Right ventricle myocardium inferior (tissue), 1 donor: ENCODE results near the gene PHF24. TPM values are rescaled to one million over a fixed set of nuclear protein-coding genes. Genes with fewer than 3 reads are reported as not detected.
A peak's percentile ranks its signal among the peaks of the same experiment; 100 is the strongest.
"Not testable (repeated sequence)": the region's sequence is repeated elsewhere in the genome, so short reads cannot be mapped to it uniquely, and the experiment has no call there.

Experiments
- ATAC-seq: fragments of 200-7000 bp; cut with Tn5 transposase; one replicate; pipeline ENCODE4 v1.9.1; 2020; ENCODE audit warnings: mild to moderate bottlenecking, moderate library complexity
- DNase-seq: peaks from one replicate; pipeline ENCODE4 v3.0.0; 2021; ENCODE audit errors: missing footprints
- intact Hi-C: fragments of 100-400 bp; cut with DNase I; formaldehyde crosslinking; loops from one replicate; pipeline ENCODE4 v1.11.0; 2022
- total RNA-seq: library from RNA; stranded (reverse); fragmentation: NEBNext Ultra II Directional; extraction: Animal tissue kit (Norgen Biotek cat#: 25700); gene quantifications from one replicate; pipeline ENCODE4 v1.2.1, GENCODE V29; 2021
- donor health status: DM: no; HTN: yes; CAD: no; lungs with severe emphysema.

The PHF24 gene
- total RNA-seq, 1 donor from 2014 or later = 0.22 TPM

- peak; percentile 86 for DNase-seq
- peak; percentile 63 for ATAC-seq
- intact Hi-C loops = loop anchor here (2.0 to 5.0 kb wide), 2 partner anchors 77 to 326 kb away; a partner anchor contains a TSS
Measured at GRCh38 chr9:34993502-34994259, 35.6 kb downstream of the PHF24 start.

DNA sequence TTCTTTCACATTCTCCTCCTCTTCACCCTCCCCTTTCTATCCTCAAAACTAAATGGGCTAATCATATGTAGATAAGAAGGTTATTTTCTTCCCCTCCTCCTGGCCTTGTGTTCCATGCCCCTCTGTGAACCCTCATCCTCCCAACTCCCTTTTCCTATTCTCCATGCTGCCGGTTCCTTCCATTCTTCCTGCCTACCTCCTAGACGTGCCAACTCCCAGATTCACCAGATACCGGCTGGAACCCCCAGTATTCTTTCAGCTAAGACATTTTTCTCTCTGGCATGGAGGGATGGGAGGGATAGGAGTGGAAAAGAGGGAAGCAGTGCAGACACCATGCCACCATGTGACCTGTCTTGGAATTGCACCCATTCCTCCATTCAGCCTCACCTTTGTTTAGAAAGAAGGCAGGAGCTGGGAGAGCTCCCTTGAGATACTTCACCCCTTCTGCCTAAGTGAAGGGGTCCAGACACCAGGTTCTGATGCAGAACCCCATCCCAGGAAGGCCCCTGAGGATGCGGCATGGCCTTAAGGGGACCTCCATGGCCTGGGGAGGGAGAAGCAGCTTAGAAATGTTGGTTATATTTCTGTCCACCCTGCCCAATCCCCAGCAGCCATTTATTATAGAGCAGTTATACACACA lies 36.3 kb downstream of the PHF24 start:
- intact Hi-C loops = loop anchor here (2.0 to 5.0 kb wide), 2 partner anchors 76 to 327 kb away; a partner anchor contains a TSS
- DNase-seq (no peak), ATAC-seq (no peak)

DNA sequence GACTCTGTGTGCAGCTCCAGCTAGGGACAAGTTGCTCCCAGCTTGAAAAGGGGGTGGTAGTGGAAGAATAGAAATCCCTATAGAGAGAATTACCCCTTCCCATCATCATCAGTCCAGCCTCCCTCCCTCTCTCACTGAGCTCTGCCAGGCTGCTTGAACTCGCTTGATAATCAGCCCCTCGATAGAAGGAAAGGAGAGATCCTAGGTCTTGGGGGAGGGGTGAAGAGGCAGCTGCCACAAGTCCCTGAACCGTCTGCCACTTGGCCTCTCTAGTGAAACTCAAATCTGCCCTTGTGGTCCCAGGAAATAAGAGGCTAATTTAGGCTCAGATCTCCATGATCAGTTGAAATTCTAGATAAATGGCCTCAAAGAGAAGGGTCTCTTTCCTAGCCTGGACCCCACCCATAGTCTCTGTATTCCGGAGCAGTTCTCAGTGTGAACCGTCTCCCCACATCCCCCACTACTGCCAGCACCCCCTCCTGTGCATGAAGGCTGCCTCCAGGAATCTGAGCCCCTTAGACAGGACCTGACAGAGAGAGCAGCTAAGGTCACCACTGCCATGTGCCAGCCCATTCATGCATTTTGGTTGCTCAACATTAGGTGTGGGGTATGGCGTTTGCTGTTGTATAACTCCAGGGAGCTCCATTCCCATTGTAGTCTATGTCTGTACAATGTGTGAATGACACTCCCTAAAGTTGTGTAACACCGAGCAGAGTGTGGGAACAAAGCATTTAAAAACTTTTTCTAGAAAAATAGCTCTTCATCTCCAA lies 37.0 kb downstream of the PHF24 start:
- ATAC-seq = peak; percentile 27
- intact Hi-C loops = loop anchor here (2.0 to 5.0 kb wide), 2 partner anchors 76 to 328 kb away; a partner anchor contains a TSS
- no peak for DNase-seq

GRCh38 chr9:34995670-34996060 lies 37.6 kb downstream of the PHF24 start:
- intact Hi-C loops = loop anchor here (2.0 kb wide), 1 partner anchor 75 kb away; no protein-coding TSS in a partner anchor
- ATAC-seq = no peak
- no peak for DNase-seq

GRCh38 chr9:34996181-34996904 lies 38.3 kb downstream of the PHF24 start:
- no peak for ATAC-seq
- intact Hi-C loops = no loop called here
- no peak for DNase-seq

- intact Hi-C loops = no loop called here
- DNase-seq (no peak), ATAC-seq (no peak)
Measured at GRCh38 chr9:34996905-34997279, 38.8 kb downstream of the PHF24 start.

DNA sequence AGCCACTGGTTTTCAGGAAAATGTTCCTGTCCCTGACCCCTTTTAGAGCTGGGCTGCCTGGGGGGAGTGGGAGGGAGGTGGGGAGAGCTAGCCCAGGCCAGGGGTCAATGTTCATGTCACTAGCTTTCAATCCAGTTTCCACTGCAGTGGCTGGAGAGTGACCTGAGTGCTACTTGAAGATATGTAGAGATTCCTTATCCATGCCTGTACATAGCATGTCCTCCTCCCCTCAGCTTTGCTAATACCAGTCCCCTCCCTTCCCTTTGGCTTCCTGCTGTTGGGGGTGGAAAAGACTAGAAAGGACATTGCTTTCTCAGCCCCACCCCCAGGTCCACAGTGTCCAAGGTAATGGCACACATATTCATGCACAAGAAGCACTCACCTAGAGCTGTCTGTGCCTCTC lies 39.3 kb downstream of the PHF24 start:
- intact Hi-C loops = no loop called here
- DNase-seq (no peak), ATAC-seq (no peak)

- intact Hi-C loops = no loop called here
- no peak for ATAC-seq
- DNase-seq = no peak
Measured at GRCh38 chr9:34998266-34998665, 40.2 kb downstream of the PHF24 start.

DNA sequence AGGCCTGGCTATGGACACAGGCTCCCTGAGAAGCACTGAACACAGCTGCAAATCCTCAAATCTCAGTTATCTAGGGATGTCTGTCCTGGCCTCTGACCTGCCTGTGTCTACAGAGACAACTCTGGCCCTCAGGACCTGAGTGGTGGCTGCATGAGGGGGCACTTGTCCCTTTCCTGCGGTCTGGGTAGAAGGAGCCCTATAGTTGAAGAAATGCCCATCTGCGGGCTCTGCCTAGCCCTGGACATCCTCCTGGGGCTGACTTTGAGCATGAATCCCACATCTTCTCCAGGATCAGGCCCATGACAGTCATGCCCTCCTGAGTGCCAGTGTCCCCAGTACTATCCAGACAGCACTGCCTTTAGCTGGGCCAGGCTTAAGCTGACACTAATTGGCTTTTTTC lies 41.5 kb downstream of the PHF24 start:
- DNase-seq (no peak), ATAC-seq (no peak)
- intact Hi-C loops = no loop called here

DNA sequence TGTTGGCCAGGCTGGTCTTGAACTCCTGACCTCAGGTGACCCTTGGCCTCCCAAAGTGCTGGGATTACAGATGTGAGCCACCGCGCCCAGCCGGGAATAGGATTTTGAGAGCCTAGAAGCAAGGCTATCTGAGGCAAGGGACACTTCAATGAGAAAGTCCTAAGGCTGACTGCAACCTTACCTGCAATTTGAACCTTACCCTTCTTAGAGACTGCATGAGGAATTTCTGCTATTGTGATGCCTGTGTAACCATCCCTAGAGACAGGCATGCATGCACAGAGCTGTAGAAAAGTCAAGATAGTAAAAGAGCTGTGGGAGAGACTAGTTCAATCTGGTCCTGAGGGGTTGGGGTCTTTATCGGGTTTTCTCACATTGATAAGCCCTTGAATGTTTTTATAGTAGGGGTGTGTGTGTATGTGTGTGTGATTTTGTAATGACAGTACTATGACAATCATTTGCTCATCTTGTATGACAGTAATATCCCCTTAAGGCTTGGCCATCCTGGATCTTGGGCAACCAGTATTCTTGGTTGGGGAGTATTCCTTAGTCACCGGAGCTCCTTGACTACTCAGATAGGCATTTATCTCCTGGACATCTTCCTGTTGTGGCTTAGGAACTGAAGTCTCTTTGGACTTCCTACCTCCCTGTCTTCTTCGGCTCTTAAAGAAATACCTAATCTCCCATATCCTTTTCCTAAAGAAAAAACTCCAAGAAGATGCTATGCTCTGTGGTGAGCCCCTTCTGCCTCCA lies 42.6 kb downstream of the PHF24 start:
- intact Hi-C loops = no loop called here
- ATAC-seq (no peak), DNase-seq (no peak)

DNA sequence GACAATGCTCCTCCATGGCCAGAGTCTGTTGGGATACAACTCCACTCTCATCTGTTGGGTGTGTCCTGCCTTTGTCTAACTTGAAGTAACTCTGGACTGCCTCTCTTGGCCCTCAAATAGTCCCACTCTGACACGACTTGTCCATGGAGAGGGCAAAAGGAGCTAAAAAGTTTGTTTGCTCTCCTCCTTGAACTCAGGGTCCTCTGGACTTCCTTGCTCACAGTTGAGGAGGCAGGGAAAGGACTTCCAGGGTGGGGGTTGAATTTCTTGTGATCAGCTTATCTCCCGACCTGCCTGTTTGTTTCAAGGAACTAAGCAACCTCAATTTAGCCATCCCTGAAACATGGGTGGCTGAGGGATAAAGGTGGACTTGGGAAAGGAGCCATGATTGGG lies 43.2 kb downstream of the PHF24 start:
- no peak for ATAC-seq
- no peak for DNase-seq
- intact Hi-C loops = no loop called here

DNA sequence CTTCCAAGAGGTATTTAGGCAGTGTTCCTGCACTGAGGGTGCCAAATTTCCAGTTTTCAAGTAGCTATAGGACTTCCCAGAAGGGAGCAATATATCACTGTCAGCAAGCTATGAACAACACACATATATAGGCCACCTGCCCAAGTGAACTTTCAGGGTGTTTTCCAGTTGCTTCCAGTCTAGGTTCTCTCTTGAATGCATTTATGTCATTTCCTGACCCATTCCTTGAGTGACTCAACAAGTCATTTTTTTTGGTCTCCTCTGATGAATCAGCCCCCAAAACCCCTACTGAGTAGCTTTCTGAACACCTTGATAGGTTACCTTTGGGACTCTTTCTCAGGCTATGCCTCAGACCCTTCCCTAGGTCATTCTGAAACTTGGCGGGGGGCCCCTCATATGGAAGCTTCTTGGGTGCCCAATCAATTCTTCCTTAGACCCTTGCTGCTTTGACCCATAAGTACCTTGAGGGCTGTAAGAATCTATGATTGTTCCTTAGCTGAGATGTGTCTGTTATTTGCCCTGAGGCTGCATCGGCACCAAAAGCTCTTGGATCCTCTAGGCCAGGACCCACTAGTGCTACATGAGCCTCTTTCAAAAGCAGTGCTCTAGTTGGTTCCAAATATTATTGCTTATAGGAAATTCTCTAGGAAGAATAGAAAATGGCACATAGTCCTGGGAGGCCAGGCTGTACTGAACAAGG lies 43.9 kb downstream of the PHF24 start:
- intact Hi-C loops = no loop called here
- no peak for DNase-seq

GRCh38 chr9:35002623-35003022 lies 44.5 kb downstream of the PHF24 start:
- ATAC-seq (no peak), DNase-seq (no peak)
- intact Hi-C loops = no loop called here

More for the DNA sequence above, 43.9 kb downstream of the PHF24 start:
- no peak for ATAC-seq

DNA sequence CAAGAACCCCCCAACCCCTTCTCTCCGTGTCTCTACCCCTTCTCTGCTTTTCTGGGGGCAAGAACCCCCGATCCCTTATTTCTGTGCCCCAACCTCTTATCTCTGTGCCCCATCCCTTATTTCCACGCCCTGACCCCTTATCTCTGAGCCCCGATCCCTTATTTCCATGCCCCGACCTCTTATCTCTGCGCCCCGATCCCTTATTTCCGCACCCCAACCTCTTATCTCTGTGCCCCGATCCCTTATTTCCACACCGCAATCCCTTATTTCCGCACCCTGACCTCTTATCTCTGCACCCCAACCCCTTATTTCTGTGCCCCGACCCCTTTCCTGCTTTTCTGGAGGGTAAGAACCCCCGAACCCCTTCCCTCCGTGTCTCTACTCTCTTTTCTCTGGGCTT lies 46.2 kb downstream of the PHF24 start:
- DNase-seq, intact Hi-C loops, ATAC-seq: not testable (repeated sequence)

DNA sequence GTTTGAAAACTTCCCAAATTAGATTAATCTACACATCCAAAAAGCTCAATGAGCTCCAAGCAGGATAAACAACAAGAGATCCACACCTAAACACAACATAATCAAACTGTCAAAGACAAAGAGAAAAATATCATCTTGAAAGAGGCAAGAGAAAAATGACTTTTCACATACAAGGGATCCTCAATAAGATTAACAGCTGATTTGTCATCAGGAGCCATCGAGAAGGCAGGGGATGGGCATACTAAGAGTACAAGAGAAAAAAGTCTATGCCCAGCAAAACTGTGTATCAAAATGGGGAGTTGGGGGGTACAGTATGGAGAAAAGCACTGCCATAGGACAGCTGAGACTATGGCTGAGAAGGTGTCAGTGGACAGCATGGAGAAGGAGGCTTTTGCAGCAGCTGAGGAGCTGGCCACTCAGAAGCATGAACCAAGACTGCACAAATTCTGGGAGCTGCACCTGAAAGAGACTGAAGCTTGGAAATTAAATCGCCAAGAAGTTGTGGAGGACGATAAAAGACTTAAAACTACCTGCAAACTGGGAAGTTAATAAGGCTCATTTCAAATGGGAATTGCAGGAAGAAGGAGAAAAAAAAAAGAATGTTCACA lies 52.4 kb downstream of the PHF24 start:
- DNase-seq = no peak
- no peak for ATAC-seq
- intact Hi-C loops = no loop called here

GRCh38 chr9:35014517-35014916 lies 56.4 kb downstream of the PHF24 start:
- ATAC-seq (no peak), DNase-seq (no peak)
- intact Hi-C loops = no loop called here

DNA sequence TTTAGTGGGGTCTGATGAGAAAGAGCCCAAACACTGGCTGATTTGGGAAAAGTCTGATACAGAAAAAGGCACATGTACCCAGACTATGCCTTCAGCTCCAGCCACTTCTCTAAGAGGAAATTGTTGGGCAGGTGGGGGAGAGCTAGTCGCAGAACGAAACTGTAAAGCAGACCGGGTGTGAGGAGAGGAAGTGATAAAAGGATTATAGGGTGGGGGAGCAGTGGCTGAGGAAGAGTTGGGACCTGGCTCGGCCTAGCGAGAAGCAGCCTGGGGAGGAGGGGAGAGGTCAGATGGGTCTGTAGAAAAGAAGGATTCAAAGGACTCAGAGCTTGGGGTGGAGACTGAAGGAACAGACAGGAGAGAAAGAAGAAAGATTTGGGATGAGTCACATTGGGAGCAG lies 65.4 kb downstream of the PHF24 start:
- intact Hi-C loops, ATAC-seq, DNase-seq: not testable (repeated sequence)
